Measurements from ENCODE around the gene KRT39.

DNA sequence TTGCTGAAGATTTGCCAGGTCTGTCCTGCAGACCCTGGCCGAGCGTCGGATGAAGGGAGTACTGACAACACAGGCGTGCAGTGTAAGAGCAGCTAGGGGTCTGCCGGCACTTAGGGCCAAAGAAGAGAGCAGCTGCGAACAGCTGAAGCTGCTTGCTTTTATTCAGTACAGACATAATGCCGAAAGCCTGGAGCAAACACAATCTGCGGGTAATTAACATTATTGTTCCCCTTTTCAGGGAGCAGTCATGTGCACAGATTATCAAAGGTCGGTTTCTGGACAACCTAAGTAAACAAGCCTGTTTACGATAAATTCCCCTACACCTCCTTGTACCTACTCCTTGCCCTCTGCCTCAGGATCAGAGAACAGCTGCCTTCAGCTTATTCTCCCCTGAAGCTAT, 17.3 kb downstream of the KRT39 start:
- TF ChIP-seq, protein P1, sequence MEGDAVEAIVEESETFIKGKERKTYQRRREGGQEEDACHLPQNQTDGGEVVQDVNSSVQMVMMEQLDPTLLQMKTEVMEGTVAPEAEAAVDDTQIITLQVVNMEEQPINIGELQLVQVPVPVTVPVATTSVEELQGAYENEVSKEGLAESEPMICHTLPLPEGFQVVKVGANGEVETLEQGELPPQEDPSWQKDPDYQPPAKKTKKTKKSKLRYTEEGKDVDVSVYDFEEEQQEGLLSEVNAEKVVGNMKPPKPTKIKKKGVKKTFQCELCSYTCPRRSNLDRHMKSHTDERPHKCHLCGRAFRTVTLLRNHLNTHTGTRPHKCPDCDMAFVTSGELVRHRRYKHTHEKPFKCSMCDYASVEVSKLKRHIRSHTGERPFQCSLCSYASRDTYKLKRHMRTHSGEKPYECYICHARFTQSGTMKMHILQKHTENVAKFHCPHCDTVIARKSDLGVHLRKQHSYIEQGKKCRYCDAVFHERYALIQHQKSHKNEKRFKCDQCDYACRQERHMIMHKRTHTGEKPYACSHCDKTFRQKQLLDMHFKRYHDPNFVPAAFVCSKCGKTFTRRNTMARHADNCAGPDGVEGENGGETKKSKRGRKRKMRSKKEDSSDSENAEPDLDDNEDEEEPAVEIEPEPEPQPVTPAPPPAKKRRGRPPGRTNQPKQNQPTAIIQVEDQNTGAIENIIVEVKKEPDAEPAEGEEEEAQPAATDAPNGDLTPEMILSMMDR (CRISPR knock-in tag; IDR thresholded peaks at IDR 0.05), result no peak
- no peak for TF ChIP-seq RXRA (CRISPR knock-in tag; IDR thresholded peaks at IDR 0.05)
- TF ChIP-seq POLR2AphosphoS5 (IDR thresholded peaks at IDR 0.05; ENCODE audit: low read depth, low read length), result no peak

Data from HepG2 (cell line).